Effector CD8-positive, alpha-beta T cell (primary cell): ENCODE measurements around the gene FAM168A.

Experiments used
- DNase-seq: peaks from one replicate; lab custom pipeline; 2025; lab: John Stamatoyannopoulos, UW
- total RNA-seq, 4 experiments: gene quantifications; one replicate each; lab custom pipeline; 2026; lab: John Stamatoyannopoulos, UW

The FAM168A gene, protein sequence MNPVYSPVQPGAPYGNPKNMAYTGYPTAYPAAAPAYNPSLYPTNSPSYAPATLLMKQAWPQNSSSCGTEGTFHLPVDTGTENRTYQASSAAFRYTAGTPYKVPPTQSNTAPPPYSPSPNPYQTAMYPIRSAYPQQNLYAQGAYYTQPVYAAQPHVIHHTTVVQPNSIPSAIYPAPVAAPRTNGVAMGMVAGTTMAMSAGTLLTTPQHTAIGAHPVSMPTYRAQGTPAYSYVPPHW
- 46.1 to 94.0 (median 71.9) reads per million in 4 experiments for total RNA-seq

- DNase-seq: peak; percentile 88
These were observed at the start of gene FAM168A for GRCh38 chr11:73597956-73598718. TSS of gene FAM168A (minus strand) at chr11:73598112. CDS start at chr11:73468474, 129,638 bp downstream.

DNA sequence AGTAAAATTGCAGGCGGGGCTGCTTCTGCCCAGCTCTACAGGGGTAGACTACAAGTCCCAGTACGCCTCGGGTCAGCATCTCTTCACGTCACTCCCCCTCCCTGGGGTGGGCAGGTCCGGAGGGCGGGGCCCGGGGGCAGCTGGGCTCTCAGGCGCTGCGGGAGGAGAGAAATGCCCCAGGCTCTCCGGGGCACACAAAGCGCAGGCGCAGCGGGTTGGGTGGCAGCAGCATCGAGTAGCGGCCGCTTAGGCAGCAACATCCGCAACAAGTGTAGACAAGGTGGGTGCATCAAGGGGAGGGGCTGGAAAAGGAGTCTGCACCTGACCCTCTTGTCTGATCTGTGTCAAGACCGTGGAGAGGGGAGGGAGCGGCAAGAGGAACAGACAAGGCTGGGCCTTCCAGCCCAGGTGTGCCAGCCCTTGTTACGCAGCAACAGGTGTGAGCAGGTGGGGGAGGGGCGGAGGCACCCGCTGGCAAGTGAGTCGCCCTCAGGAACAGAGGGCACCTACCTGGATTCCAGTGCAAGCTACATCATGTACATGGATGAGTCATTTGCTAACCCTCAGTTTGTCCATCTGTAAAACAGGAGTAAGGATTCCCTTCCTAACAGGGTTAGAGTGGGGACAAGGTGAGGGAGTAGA is 49.7 kb upstream of the FAM168A start:
- DNase-seq: peak; percentile 90

GRCh38 chr11:73645972-73646631 is 48.2 kb upstream of the FAM168A start, which contains the start of gene PLEKHB1:
TSS of gene PLEKHB1 (plus strand) at chr11:73646581. CDS start at chr11:73646609, 28 bp downstream.
- DNase-seq: no peak

- no peak for DNase-seq
These were observed 47.4 kb upstream of the FAM168A start for GRCh38 chr11:73645121-73645969.

DNA sequence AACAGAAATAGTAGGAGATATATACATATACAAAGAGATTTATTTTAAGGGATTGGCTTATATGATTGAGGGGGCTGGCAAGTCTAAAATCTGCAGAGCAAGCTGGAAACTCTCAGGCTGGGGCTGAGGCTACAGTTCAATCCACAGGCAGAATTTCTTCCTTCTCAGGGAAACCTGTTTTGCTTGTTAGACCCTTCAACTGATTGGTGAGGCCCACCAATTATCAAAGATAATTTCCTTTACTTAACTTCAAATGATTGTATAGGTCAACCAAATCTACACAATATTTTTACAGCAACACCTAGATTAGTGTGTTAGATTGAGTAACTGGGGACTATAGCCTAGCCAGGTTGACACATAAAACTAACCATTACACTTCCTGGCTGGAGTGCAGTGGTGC is 43.8 kb upstream of the FAM168A start:
- DNase-seq: no peak

- DNase-seq: no peak
These were observed 42.7 kb upstream of the FAM168A start for GRCh38 chr11:73640592-73640991.

DNA sequence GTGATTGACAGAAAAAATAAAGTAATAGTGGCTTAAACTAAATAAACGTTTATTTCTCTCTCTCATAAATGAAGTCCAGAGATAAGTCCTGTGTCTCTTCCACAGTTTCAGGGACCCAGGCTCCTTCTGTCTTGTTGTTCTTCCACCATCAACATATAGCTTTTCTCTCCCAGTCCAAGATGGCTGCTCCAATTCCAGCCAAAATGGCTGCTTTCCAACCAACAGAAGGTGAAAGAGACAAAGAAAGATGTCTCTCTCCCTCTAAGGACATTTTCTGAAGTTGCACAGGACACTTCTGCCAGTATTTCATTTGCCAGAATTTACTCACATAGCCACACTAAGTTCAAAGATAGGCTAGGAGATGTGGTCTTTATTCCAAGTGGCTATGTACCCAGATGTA is 39.1 kb upstream of the FAM168A start:
- DNase-seq: no peak

DNA sequence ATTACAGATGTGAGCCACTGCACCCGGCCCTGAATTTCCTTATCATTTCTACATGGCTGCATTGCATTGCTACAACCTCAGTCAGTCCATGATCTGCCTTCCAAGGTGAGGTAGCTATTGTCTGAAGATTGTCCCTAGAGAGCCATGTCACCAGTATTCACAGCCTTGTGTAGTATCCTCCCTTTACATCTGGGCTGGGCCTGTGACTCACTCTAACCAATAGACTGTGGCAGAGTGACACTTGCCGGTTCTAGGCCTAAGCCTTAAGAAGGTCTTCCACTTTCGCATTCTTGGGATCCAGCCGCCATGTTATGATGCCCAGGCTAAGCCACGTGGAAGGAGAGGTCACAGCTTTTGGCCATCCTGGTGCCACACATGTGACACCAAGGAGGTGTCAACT is 38.3 kb upstream of the FAM168A start:
- DNase-seq: no peak

DNA sequence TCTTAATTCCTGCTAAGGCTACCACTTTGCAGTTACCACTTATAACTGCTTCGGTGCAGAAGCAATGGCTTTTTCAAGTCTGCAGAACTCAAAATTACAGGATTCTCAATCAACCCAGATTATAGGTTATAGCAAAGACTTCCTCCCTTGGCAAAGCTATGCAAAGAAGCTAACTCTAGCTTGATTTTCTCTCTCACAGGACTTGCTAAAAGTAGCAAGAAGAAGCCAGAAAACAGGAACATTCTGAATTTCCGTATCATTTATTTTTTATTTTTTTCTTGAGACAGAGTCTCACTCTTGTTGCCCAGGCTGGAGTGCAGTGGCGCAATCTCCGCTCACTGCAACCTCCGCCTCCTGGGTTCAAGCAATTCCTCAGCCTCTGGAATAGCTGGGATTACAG is 37.8 kb upstream of the FAM168A start:
- DNase-seq: no peak

DNA sequence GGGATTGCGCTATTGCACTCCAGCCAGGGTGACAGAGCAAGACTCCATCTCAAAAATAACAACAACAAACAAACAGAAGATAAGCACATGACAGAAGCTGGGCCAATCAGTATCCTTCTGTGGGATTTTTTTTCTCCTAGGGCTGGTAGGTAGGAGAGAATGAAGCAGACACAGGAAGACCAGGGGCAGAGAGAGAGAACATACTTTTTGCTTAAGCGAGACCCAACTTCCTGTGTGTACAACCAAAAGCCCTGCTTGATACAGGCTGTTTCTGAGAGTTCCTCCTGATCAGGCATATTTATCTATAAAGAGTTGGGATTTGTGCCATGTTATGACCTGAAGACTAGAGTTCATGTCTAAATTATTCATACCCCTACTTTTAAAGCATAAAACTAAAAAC is 36.1 kb upstream of the FAM168A start:
- DNase-seq: no peak

- no peak for DNase-seq
These were observed 35.1 kb upstream of the FAM168A start for GRCh38 chr11:73632996-73633395.

- DNase-seq: no peak
These were observed 32.0 kb upstream of the FAM168A start for GRCh38 chr11:73629907-73630306.

DNA sequence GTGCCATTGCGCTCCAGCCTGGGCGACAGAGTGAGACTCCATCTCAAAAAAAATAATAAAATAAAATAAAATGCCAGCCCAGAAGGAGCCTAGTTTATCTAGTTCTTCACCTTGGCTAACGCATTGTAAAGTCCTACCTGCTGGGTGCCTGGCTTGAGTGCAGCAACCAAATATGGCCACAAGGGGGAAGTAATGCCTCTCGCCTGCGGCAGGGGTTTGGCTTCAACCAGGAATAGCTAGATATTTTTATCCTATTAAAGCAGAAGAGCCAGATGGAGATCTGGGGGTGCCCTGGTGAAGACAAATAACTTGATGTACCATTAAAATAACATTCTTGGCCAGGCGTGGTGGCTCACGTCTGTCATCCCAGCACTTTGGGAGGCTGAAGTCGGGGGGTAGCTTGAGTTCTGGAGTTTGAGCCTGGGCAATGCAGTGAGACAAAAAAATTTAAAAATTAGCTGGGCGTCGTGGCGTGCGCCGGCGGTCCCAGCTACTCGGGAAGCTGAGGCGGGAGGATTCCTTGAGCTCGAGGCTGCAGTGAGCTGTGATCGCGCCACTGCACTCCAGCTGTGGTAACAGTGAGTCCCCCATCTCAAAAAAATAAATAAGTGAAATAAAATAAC is 27.9 kb upstream of the FAM168A start:
- DNase-seq: peak; percentile 52

GRCh38 chr11:73623686-73624085 is 25.8 kb upstream of the FAM168A start:
- no peak for DNase-seq

GRCh38 chr11:73622926-73623593 is 25.1 kb upstream of the FAM168A start:
- DNase-seq: no peak

DNA sequence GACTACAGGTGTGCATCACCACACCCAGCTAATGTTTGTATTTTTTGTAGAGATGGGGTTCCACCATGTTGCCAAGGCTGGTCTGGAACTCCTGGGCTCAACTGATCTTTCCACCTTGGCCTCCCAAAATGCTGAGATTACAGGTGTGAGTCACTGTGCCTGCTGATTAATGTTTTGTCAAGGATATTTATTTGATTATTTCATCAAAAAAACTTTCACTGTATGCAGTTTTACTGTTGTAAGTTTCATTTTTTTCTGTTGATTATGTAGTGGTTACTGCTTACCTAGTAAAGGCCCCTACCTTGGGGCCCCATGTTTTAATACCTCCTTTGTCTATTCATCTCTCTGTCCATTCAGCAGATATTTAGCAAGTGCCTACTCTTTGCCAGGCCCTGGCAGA is 16.7 kb upstream of the FAM168A start:
- DNase-seq: no peak

GRCh38 chr11:73612601-73613140 is 14.8 kb upstream of the FAM168A start:
- DNase-seq: no peak

- no peak for DNase-seq
These were observed 937 bp upstream of the FAM168A start for GRCh38 chr11:73598719-73599379.

DNA sequence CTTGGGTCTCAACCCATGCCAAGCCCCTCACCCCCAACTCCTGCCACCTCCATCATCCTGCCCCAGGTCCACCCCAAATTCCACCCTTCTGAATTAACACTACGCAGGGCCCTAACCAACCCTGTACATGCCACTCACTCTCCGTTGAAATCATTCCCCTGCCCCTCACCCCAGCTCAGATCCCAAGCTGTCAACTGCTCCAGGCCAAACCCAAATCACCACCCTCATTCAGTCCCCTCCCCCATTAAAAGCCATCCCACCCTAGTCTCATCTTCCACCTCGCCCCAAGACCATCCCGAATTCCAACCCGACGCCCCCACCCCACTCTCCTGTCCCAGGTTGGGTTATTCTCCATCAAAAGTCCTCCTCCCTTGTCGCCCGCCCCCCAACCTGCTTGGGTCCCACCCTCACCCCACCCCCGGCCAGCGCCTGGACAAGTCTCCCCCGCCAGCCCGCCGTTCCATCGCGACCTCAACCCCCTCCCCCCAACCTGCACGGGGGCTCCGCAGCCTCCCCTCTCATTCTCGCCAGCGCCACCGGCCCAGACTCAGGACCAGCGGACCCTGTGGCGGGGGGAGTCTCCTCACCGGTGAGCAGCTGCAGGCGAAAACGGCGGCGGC is 466 bp downstream of the FAM168A start:
- DNase-seq: no peak
